B cell (primary cell): ENCODE results near the gene CYB5R3.

Experiments
- EZH2 ChIP-seq: IDR thresholded peaks from 2 replicates; pipeline ENCODE4 v1.6.1; 2012; ENCODE audit warnings: borderline replicate concordance, low read depth, mild to moderate bottlenecking, moderate library complexity, low read length; ENCODE audit not compliant: insufficient read depth, poor library complexity, severe bottlenecking
- TF ChIP-seq, protein P1 (sequence below): fragments of 200-600 bp; IDR thresholded peaks from one replicate; pipeline ENCODE4 v1.8.0; 2022; ENCODE audit warnings: antibody characterized with exemption, mild to moderate bottlenecking

GRCh38 chr22:42608823-42609361 is 40.3 kb downstream of the CYB5R3 start:
- TF ChIP-seq, protein P1, sequence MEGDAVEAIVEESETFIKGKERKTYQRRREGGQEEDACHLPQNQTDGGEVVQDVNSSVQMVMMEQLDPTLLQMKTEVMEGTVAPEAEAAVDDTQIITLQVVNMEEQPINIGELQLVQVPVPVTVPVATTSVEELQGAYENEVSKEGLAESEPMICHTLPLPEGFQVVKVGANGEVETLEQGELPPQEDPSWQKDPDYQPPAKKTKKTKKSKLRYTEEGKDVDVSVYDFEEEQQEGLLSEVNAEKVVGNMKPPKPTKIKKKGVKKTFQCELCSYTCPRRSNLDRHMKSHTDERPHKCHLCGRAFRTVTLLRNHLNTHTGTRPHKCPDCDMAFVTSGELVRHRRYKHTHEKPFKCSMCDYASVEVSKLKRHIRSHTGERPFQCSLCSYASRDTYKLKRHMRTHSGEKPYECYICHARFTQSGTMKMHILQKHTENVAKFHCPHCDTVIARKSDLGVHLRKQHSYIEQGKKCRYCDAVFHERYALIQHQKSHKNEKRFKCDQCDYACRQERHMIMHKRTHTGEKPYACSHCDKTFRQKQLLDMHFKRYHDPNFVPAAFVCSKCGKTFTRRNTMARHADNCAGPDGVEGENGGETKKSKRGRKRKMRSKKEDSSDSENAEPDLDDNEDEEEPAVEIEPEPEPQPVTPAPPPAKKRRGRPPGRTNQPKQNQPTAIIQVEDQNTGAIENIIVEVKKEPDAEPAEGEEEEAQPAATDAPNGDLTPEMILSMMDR = no peak
- no peak for TF ChIP-seq EZH2
